KOPT-K1 (cell line): Measurements from ENCODE around the gene ITFG1.

Experiments used
- H3K27ac ChIP-seq: fragments of 200-600 bp; sonication (generic); 2 replicates; pipeline ENCODE4 v1.5.1; 2016; ENCODE audit warnings: antibody characterized with exemption, mild to moderate bottlenecking, low read depth, low read length; ENCODE audit not compliant: poor library complexity, severe bottlenecking
- H3K36me3 ChIP-seq: fragments of 200-600 bp; sonication (generic); 2 replicates; pipeline ENCODE4 v1.5.1; 2017; ENCODE audit warnings: antibody characterized with exemption, mild to moderate bottlenecking, low read length, moderate library complexity; ENCODE audit not compliant: insufficient read depth
- H3K9me3 ChIP-seq: fragments of 200-600 bp; sonication (generic); 2 replicates; pipeline ENCODE4 v1.5.1; 2017; ENCODE audit warnings: antibody characterized with exemption, low read length, mild to moderate bottlenecking; ENCODE audit not compliant: insufficient read depth, poor library complexity, severe bottlenecking

The ITFG1 gene

GRCh38 chr16:47413041-47413440 is 47.8 kb downstream of the ITFG1 start:
- Histone ChIP-seq H3K9me3 (no peaks in the 10 kb centered on the region), H3K36me3 (peaks cover 10% of the 10 kb centered on the region; the same call in 1 of the 2 replicates), H3K27ac (no peak overlapping the region)

GRCh38 chr16:47408491-47408890 is 52.4 kb downstream of the ITFG1 start:
- peaks cover 5% of the 10 kb centered on the region; the same call in 1 of the 2 replicates for H3K36me3 ChIP-seq
- H3K27ac ChIP-seq: no peak overlapping the region
- H3K9me3 ChIP-seq: no peaks in the 10 kb centered on the region

- peaks cover 5% of the 10 kb centered on the region; the same call in 1 of the 2 replicates for H3K36me3 ChIP-seq
- no peak overlapping the region for H3K27ac ChIP-seq
- no peaks in the 10 kb centered on the region for H3K9me3 ChIP-seq
Observed at GRCh38 chr16:47395733-47396498, 64.9 kb downstream of the ITFG1 start.

GRCh38 chr16:47392081-47392480 is 68.8 kb downstream of the ITFG1 start:
- Histone ChIP-seq H3K36me3 (peaks cover 5% of the 10 kb centered on the region; the same call in 1 of the 2 replicates), H3K9me3 (no peaks in the 10 kb centered on the region), H3K27ac (no peak overlapping the region)

GRCh38 chr16:47388705-47389104 is 72.2 kb downstream of the ITFG1 start:
- Histone ChIP-seq H3K9me3 (no peaks in the 10 kb centered on the region), H3K36me3 (no peaks in the 10 kb centered on the region), H3K27ac (no peak overlapping the region)

- H3K36me3 ChIP-seq: no peaks in the 10 kb centered on the region
- H3K9me3 ChIP-seq: no peaks in the 10 kb centered on the region
- no peak overlapping the region for H3K27ac ChIP-seq
Observed at GRCh38 chr16:47387026-47387734, 73.7 kb downstream of the ITFG1 start.

GRCh38 chr16:47386201-47386718 is 74.6 kb downstream of the ITFG1 start:
- Histone ChIP-seq H3K9me3 (no peaks in the 10 kb centered on the region), H3K36me3 (no peaks in the 10 kb centered on the region), H3K27ac (no peak overlapping the region)

GRCh38 chr16:47382362-47382761 is 78.5 kb downstream of the ITFG1 start:
- no peak overlapping the region for H3K27ac ChIP-seq
- no peaks in the 10 kb centered on the region for H3K9me3 ChIP-seq
- no peaks in the 10 kb centered on the region for H3K36me3 ChIP-seq

GRCh38 chr16:47377154-47377553 is 83.7 kb downstream of the ITFG1 start:
- peaks cover 19% of the 10 kb centered on the region; the same call in 1 of the 2 replicates for H3K36me3 ChIP-seq
- H3K9me3 ChIP-seq: no peaks in the 10 kb centered on the region
- no peak overlapping the region for H3K27ac ChIP-seq

GRCh38 chr16:47375423-47375822 is 85.4 kb downstream of the ITFG1 start:
- no peak overlapping the region for H3K27ac ChIP-seq
- peaks cover 33% of the 10 kb centered on the region for H3K36me3 ChIP-seq
- H3K9me3 ChIP-seq: peaks cover 11% of the 10 kb centered on the region

- peaks cover 17% of the 10 kb centered on the region for H3K9me3 ChIP-seq
- H3K36me3 ChIP-seq: peaks cover 40% of the 10 kb centered on the region
- no peak overlapping the region for H3K27ac ChIP-seq
Observed at GRCh38 chr16:47374629-47375028, 86.2 kb downstream of the ITFG1 start.

GRCh38 chr16:47371271-47372014 is 89.4 kb downstream of the ITFG1 start:
- no peak overlapping the region for H3K27ac ChIP-seq
- H3K9me3 ChIP-seq: peaks cover 17% of the 10 kb centered on the region
- H3K36me3 ChIP-seq: peaks cover 40% of the 10 kb centered on the region

- peaks cover 17% of the 10 kb centered on the region for H3K9me3 ChIP-seq
- no peak overlapping the region for H3K27ac ChIP-seq
- H3K36me3 ChIP-seq: peaks cover 38% of the 10 kb centered on the region
Observed at GRCh38 chr16:47370536-47370935, 90.3 kb downstream of the ITFG1 start.

- peaks cover 21% of the 10 kb centered on the region for H3K36me3 ChIP-seq
- H3K27ac ChIP-seq: no peak overlapping the region
- H3K9me3 ChIP-seq: peaks cover 15% of the 10 kb centered on the region
Observed at GRCh38 chr16:47366228-47366627, 94.6 kb downstream of the ITFG1 start.

GRCh38 chr16:47363761-47364160 is 97.1 kb downstream of the ITFG1 start:
- Histone ChIP-seq H3K9me3 (no peaks in the 10 kb centered on the region), H3K27ac (no peak overlapping the region), H3K36me3 (peaks cover 6% of the 10 kb centered on the region)
